ENCODE results near the gene MTF1. TPM values are rescaled to one million over a fixed set of nuclear protein-coding genes. Genes with fewer than 3 reads are reported as not detected.
"Not testable (repeated sequence)": the region's sequence is repeated elsewhere in the genome, so short reads cannot be mapped to it uniquely, and the experiment has no call there.

MTF1 gene
- total and polyA plus RNA-seq, 4 experiments from 2014 or later: 12.4 to 32.5 (median 25.8) TPM

GRCh38 chr1:37776946-37777516 is 82.4 kb downstream of the MTF1 start:
- no peak overlapping the region for H3K27ac Mint-ChIP-seq
- no peaks in the 10 kb centered on the region for H3K27me3 ChIP-seq (ENCODE audit: insufficient read depth, low read length)
- intact Hi-C loops (cut with micrococcal nuclease): no loop called here
- no peak overlapping the region for H3K27ac ChIP-seq (ENCODE audit: low read depth, low read length)
- H3K9me3 Mint-ChIP-seq: peaks cover 0 to 8% (median 0%) of the 10 kb centered on the region in 8 donors
- DNase-seq: no peak
- peaks cover 9% of the 10 kb centered on the region in 2 donors for H3K27me3 Mint-ChIP-seq
- H3K4me1 ChIP-seq (ENCODE audit: insufficient read depth, low read length): no peaks in the 10 kb centered on the region
- H3K4me1 Mint-ChIP-seq: no peaks in the 10 kb centered on the region
- no peak overlapping the region for H3K4me3 Mint-ChIP-seq
- CTCF ChIA-PET (ENCODE audit: partially characterized antibody): no interaction called here
- H3K36me3 ChIP-seq (ENCODE audit: insufficient read depth, low read length): no peaks in the 10 kb centered on the region
- H3K9me3 ChIP-seq (ENCODE audit: control insufficient read depth in 1 of 2, low read length in 2 of 2): no peaks in the 10 kb centered on the region
- POLR2A ChIA-PET (ENCODE audit: partially characterized antibody): no interaction called here
- no peak overlapping the region for H3K4me3 ChIP-seq (ENCODE audit: low read length in 2 of 2)
- no peaks in the 10 kb centered on the region for H3K36me3 Mint-ChIP-seq

- peaks cover 29 to 36% of the 10 kb centered on the region in 2 donors for H3K27me3 Mint-ChIP-seq
- H3K27ac Mint-ChIP-seq; intact Hi-C loops (cut with micrococcal nuclease); H3K4me3 ChIP-seq (ENCODE audit: low read length in 2 of 2); H3K4me1 Mint-ChIP-seq; DNase-seq; H3K36me3 Mint-ChIP-seq; H3K9me3 Mint-ChIP-seq; H3K36me3 ChIP-seq (ENCODE audit: insufficient read depth, low read length); H3K9me3 ChIP-seq (ENCODE audit: control insufficient read depth in 1 of 2, low read length in 2 of 2); H3K4me1 ChIP-seq (ENCODE audit: insufficient read depth, low read length); POLR2A ChIA-PET (ENCODE audit: partially characterized antibody); H3K4me3 Mint-ChIP-seq; H3K27ac ChIP-seq (ENCODE audit: low read depth, low read length); CTCF ChIA-PET (ENCODE audit: partially characterized antibody): not testable (repeated sequence)
- H3K27me3 ChIP-seq (ENCODE audit: insufficient read depth, low read length): peaks cover 18% of the 10 kb centered on the region
Measured at GRCh38 chr1:37771440-37771839, 88.0 kb downstream of the MTF1 start.

DNA sequence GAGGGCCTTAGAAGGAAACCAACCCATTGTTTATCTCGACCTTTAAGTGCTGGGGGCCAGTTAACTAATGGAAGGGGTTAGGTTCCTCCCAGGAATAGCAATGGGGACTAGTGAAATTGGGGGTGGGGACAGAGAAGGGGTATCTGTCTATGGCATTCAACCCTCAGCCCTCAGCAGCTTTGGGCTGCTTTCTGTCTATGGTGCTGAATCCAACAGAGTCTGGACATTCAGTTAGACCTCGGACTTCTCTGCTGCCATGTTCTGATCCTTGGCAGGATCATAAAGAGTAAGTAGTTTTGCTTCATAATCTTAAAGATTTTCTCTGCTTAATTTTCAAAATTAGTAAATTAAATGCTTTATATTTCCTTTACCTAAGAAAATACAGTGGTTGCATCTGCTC is 91.9 kb downstream of the MTF1 start:
- Histone ChIP-seq H3K9me3 (ENCODE audit: control insufficient read depth in 1 of 2, low read length in 2 of 2) (no peaks in the 10 kb centered on the region), H3K27ac (ENCODE audit: low read depth, low read length) (no peak overlapping the region), H3K36me3 (ENCODE audit: insufficient read depth, low read length) (no peaks in the 10 kb centered on the region), H3K4me3 (ENCODE audit: low read length in 2 of 2) (no peak overlapping the region), H3K27me3 (ENCODE audit: insufficient read depth, low read length) (peaks cover 27% of the 10 kb centered on the region), H3K4me1 (ENCODE audit: insufficient read depth, low read length) (peaks cover 10% of the 10 kb centered on the region)
- no peak for DNase-seq
- Mint-ChIP-seq H3K36me3 (no peaks in the 10 kb centered on the region), H3K27me3 (peaks cover 61% of the 10 kb centered on the region in 2 donors), H3K27ac (no peak overlapping the region), H3K4me3 (no peak overlapping the region), H3K4me1 (peaks cover 4 to 25% (median 15%) of the 10 kb centered on the region in 4 donors), H3K9me3 (peaks cover 0 to 6% (median 0%) of the 10 kb centered on the region in 8 donors)
- intact Hi-C loops (cut with micrococcal nuclease): no loop called here
- ChIA-PET CTCF (ENCODE audit: partially characterized antibody) (no interaction called here), POLR2A (ENCODE audit: partially characterized antibody) (no interaction called here)

- peaks cover 63 to 67% of the 10 kb centered on the region in 2 donors for H3K27me3 Mint-ChIP-seq
- ChIA-PET POLR2A (ENCODE audit: partially characterized antibody) (no interaction called here), CTCF (ENCODE audit: partially characterized antibody) (no interaction called here)
- DNase-seq: no peak
- H3K4me3 ChIP-seq (ENCODE audit: low read length in 2 of 2): no peak overlapping the region
- H3K36me3 Mint-ChIP-seq: no peaks in the 10 kb centered on the region
- H3K9me3 ChIP-seq (ENCODE audit: control insufficient read depth in 1 of 2, low read length in 2 of 2): no peaks in the 10 kb centered on the region
- intact Hi-C loops (cut with micrococcal nuclease): no loop called here
- H3K4me3 Mint-ChIP-seq: peak overlapping the region in 7 of 8 donors; percentile 2 to 72 (median 55)
- peaks cover 0 to 6% (median 0%) of the 10 kb centered on the region in 8 donors for H3K9me3 Mint-ChIP-seq
- H3K27ac ChIP-seq (ENCODE audit: low read depth, low read length): no peak overlapping the region
- no peaks in the 10 kb centered on the region for H3K36me3 ChIP-seq (ENCODE audit: insufficient read depth, low read length)
- H3K4me1 Mint-ChIP-seq: peaks cover 4 to 25% (median 15%) of the 10 kb centered on the region in 4 donors
- H3K4me1 ChIP-seq (ENCODE audit: insufficient read depth, low read length): peaks cover 10% of the 10 kb centered on the region
- no peak overlapping the region for H3K27ac Mint-ChIP-seq
- peaks cover 27% of the 10 kb centered on the region for H3K27me3 ChIP-seq (ENCODE audit: insufficient read depth, low read length)
Measured at GRCh38 chr1:37765916-37766664, 93.3 kb downstream of the MTF1 start.

GRCh38 chr1:37764888-37765441 is 94.4 kb downstream of the MTF1 start, which contains the start of gene EPHA10:
Gene EPHA10, minus strand, starts transcription at chr1:37765120. Its CDS starts 54 bp downstream, at chr1:37765066.
- Mint-ChIP-seq H3K4me3 (peak within 1 kb of the TSS in 6 of 8 donors; percentile 21 to 72 (median 48)), H3K9me3 (peaks cover 0 to 6% (median 0%) of the 10 kb centered on the region in 8 donors), H3K4me1 (peaks cover 4 to 25% (median 15%) of the 10 kb centered on the region in 4 donors), H3K27me3 (peaks cover 57 to 62% of the 10 kb centered on the region in 2 donors), H3K36me3 (no peaks in the 10 kb centered on the region), H3K27ac (no peak within 1 kb of the TSS)
- H3K4me3 ChIP-seq (ENCODE audit: low read length in 2 of 2): no peak within 1 kb of the TSS
- POLR2A ChIA-PET (ENCODE audit: partially characterized antibody): no interaction called here
- no peaks in the 10 kb centered on the region for H3K36me3 ChIP-seq (ENCODE audit: insufficient read depth, low read length)
- H3K27me3 ChIP-seq (ENCODE audit: insufficient read depth, low read length): peaks cover 27% of the 10 kb centered on the region
- intact Hi-C loops (cut with micrococcal nuclease): no loop called here
- no peak within 1 kb of the TSS for H3K27ac ChIP-seq (ENCODE audit: low read depth, low read length)
- peaks cover 10% of the 10 kb centered on the region for H3K4me1 ChIP-seq (ENCODE audit: insufficient read depth, low read length)
- H3K9me3 ChIP-seq (ENCODE audit: control insufficient read depth in 1 of 2, low read length in 2 of 2): no peaks in the 10 kb centered on the region
- DNase-seq: no peak
- CTCF ChIA-PET (ENCODE audit: partially characterized antibody): interaction anchor here (0.6 kb wide), 1 partner anchor 95 kb away, joined by 3 read pairs; the partner anchor contains the start of gene MTF1

DNA sequence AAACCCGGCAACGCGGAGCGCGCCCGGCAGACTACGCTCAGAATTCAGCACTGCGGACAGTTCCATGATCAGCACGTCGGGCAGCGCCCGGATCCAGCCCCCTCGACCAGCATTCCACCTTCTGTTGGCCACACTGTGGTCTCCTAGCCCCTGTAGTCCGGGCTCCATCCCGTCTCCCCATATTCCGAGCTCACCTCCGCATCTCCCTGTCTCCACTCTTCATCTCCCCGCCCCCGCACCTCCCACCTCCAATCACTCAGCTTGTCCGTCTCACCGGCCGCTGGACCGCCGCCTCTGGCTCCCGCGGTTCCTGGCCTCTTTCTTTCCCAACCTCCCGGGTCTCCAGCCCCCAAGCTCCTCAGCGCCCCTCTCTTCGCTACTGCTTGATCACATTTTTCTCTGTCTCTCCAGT is 95.0 kb downstream of the MTF1 start:
- peaks cover 4 to 25% (median 15%) of the 10 kb centered on the region in 4 donors for H3K4me1 Mint-ChIP-seq
- intact Hi-C loops (cut with micrococcal nuclease): no loop called here
- Histone ChIP-seq H3K27me3 (ENCODE audit: insufficient read depth, low read length) (peaks cover 27% of the 10 kb centered on the region), H3K4me3 (ENCODE audit: low read length in 2 of 2) (no peak overlapping the region), H3K9me3 (ENCODE audit: control insufficient read depth in 1 of 2, low read length in 2 of 2) (no peaks in the 10 kb centered on the region), H3K36me3 (ENCODE audit: insufficient read depth, low read length) (no peaks in the 10 kb centered on the region), H3K4me1 (ENCODE audit: insufficient read depth, low read length) (peaks cover 10% of the 10 kb centered on the region), H3K27ac (ENCODE audit: low read depth, low read length) (no peak overlapping the region)
- peak in 1 of 5 donors; percentile 16 for DNase-seq
- ChIA-PET CTCF (ENCODE audit: partially characterized antibody) (no interaction called here), POLR2A (ENCODE audit: partially characterized antibody) (no interaction called here)
- peaks cover 53 to 58% of the 10 kb centered on the region in 2 donors for H3K27me3 Mint-ChIP-seq
- peak overlapping the region in 1 of 8 donors; percentile 64 for H3K4me3 Mint-ChIP-seq
- H3K9me3 Mint-ChIP-seq: peaks cover 0 to 6% (median 0%) of the 10 kb centered on the region in 8 donors
- H3K36me3 Mint-ChIP-seq: no peaks in the 10 kb centered on the region
- H3K27ac Mint-ChIP-seq: no peak overlapping the region

DNA sequence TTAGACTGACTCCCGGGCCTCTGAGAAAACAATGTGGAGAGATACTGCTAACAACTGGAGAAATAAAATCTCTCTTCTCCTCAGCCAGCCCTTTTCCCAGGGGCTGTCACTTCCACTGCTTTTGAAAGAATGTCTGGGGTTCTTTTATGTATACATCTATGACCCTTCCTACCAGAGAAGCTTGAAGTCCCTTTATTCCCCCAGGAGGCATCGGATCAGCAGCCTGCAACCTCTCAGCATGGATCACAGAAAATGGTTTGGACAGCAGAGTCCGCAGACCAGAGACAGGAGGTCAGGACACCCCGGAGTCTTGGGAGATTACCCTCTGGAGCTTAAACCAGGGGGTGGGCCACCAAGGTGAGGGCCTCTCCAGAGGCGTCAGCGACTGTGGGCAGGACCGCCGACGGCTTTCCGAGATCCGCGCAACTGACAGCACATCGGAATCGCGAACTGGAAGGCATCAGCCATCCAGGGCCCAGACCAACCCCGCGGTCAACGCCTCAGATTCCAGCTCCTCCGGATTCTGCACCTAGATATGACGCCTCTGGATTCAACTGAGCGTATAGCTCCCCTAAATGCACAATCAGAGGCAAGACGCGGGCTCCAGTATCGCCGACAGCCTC is 95.5 kb downstream of the MTF1 start:
- no peak for DNase-seq
- intact Hi-C loops (cut with micrococcal nuclease): no loop called here
- H3K9me3 ChIP-seq (ENCODE audit: control insufficient read depth in 1 of 2, low read length in 2 of 2): no peaks in the 10 kb centered on the region
- Mint-ChIP-seq H3K9me3 (peaks cover 0 to 6% (median 0%) of the 10 kb centered on the region in 8 donors), H3K27me3 (peaks cover 48 to 58% of the 10 kb centered on the region in 2 donors), H3K36me3 (no peaks in the 10 kb centered on the region), H3K27ac (no peak overlapping the region), H3K4me3 (no peak overlapping the region), H3K4me1 (peaks cover 4 to 25% (median 15%) of the 10 kb centered on the region in 4 donors)
- no peak overlapping the region for H3K4me3 ChIP-seq (ENCODE audit: low read length in 2 of 2)
- H3K4me1 ChIP-seq (ENCODE audit: insufficient read depth, low read length): peaks cover 10% of the 10 kb centered on the region
- ChIA-PET POLR2A (ENCODE audit: partially characterized antibody) (no interaction called here), CTCF (ENCODE audit: partially characterized antibody) (no interaction called here)
- H3K27ac ChIP-seq (ENCODE audit: low read depth, low read length): no peak overlapping the region
- H3K27me3 ChIP-seq (ENCODE audit: insufficient read depth, low read length): peaks cover 27% of the 10 kb centered on the region
- H3K36me3 ChIP-seq (ENCODE audit: insufficient read depth, low read length): no peaks in the 10 kb centered on the region
